GM13976 (cell line): ENCODE data around the gene LRMDA.

ENCODE experiments used
- DNase-seq: peaks from one replicate; pipeline ENCODE4 v3.0.0; 2012; ENCODE audit warnings: low spot score
- CTCF ChIP-seq: IDR thresholded peaks from 2 replicates; pipeline ENCODE4 v1.5.1; 2012; ENCODE audit warnings: borderline replicate concordance, mild to moderate bottlenecking; ENCODE audit not compliant: insufficient read depth; ENCODE audit errors: extremely low read depth, missing control alignments, control extremely low read depth
- in situ Hi-C: fragments of 300-500 bp; cut with MboI; formaldehyde crosslinking; loops from one replicate; pipeline ENCODE4 v1.12.0; 2022; ENCODE audit warnings: low sequenced_read_pairs, mixed read lengths, inconsistent platforms; ENCODE audit not compliant: unreplicated experiment

The LRMDA gene

GRCh38 chr10:76198287-76199035 is 767.0 kb downstream of the LRMDA start:
- in situ Hi-C loops = no loop called here
- no peak for TF ChIP-seq CTCF
- no peak for DNase-seq

- no peak for TF ChIP-seq CTCF
- DNase-seq = no peak
- in situ Hi-C loops = no loop called here
Measured at GRCh38 chr10:76201962-76202361, 770.5 kb downstream of the LRMDA start.

GRCh38 chr10:76202777-76203176 is 771.4 kb downstream of the LRMDA start:
- no peak for TF ChIP-seq CTCF
- no peak for DNase-seq
- in situ Hi-C loops = no loop called here

GRCh38 chr10:76205361-76205760 is 773.9 kb downstream of the LRMDA start:
- DNase-seq = no peak
- in situ Hi-C loops = no loop called here
- no peak for TF ChIP-seq CTCF

GRCh38 chr10:76206797-76207352 is 775.5 kb downstream of the LRMDA start:
- DNase-seq = no peak
- no peak for TF ChIP-seq CTCF
- in situ Hi-C loops = no loop called here

GRCh38 chr10:76209135-76209534 is 777.7 kb downstream of the LRMDA start:
- no peak for TF ChIP-seq CTCF

More at GRCh38 chr10:76209135-76209534, 777.7 kb downstream of the LRMDA start:
- in situ Hi-C loops = no loop called here
- no peak for DNase-seq
